G401.6 (cell line): ENCODE data around the gene FOXP3.

Experiments used
- FAIRE-seq: peaks from 2 replicates; lab custom pipeline; 2012; peaks lifted over from hg19 to GRCh38; lab: Jason Lieb, UNC

The FOXP3 gene

DNA sequence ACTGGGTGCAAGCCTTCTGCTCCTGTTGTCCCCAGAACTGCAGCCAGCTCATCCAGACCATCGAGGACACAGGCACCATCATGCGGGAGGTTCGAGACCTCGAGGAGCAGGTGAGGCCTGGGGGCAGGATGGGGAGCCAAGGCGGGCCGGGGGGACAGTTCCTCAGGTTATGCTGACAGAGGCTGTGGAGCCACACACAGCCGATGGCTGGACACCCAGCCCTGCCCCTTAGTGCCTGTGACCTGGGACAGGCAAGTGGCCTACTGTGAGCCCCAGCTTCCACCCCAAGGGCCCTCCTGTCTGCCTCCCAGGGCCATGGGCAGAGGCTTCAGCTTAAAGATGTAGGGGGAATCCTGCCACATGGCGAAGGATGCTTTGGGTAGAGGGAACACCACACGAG lies 14.9 kb downstream of the FOXP3 start:
- FAIRE-seq, result no peak

DNA sequence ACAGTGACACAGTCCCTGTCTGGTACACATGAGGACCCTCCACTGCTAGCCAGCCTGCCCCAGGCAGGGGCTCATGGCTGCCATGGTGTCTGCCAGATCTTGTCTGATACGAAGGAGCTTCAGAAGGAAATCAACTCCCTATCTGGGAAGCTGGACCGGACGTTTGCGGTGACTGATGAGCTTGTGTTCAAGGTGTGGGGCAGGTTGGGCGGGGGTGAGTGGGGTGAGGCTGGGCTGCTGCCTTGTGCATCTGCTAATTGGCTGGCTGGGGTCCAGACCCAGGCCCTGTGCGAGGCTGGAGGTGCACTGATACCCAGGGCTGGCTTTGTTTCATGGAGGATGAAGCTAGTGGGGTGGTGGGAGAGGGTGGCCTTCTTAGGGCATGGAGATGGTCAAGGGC lies 15.4 kb downstream of the FOXP3 start:
- no peak for FAIRE-seq

- no peak for FAIRE-seq
These were observed 16.3 kb downstream of the FOXP3 start for GRCh38 chrX:49247916-49248811.

DNA sequence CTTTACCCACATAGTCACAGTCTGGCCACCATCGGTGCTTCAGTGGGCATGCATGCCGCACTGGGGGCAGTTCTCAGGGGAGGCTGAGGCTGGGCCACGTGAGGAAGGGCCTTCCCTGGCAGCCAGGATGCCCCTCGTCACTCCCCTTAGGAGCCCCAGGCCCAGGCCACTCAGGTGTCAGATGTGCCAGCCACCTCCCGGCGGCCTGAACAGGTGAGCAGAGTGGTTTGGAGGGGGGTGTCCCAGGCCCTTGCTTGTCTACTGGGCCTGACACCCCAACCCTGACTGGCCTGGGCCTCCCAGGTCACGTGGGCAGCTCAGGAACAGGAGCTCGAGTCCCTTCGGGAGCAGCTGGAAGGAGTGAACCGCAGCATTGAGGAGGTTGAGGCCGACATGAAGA lies 17.2 kb downstream of the FOXP3 start:
- no peak for FAIRE-seq

- no peak for FAIRE-seq
These were observed 18.0 kb downstream of the FOXP3 start for GRCh38 chrX:49246541-49246940.

GRCh38 chrX:49244207-49244606 lies 20.3 kb downstream of the FOXP3 start:
- no peak for FAIRE-seq

GRCh38 chrX:49243166-49243565 lies 21.3 kb downstream of the FOXP3 start:
- no peak for FAIRE-seq

GRCh38 chrX:49242545-49243066 lies 21.9 kb downstream of the FOXP3 start:
- no peak for FAIRE-seq

GRCh38 chrX:49238735-49239134 lies 25.8 kb downstream of the FOXP3 start:
- no peak for FAIRE-seq

DNA sequence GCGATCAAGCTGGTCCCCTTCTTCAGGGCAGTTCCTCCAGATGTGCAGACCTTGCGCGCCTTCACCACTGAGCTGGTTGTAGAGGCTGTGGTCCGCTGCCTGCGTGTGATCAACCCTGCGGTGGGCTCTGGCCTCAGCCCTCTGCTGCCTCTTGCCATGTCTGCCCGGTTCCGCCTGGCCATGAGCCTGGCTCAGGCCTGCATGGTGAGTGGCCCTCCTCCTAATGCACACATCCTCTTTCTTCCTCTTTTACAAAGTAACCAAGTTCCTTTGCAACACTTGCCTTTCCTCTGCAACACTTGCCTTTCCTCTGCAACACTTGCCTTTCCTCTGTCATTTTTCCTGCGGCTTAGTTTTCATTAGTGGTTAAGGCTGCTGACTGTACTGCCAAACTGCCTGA lies 27.4 kb downstream of the FOXP3 start:
- FAIRE-seq, result no peak

DNA sequence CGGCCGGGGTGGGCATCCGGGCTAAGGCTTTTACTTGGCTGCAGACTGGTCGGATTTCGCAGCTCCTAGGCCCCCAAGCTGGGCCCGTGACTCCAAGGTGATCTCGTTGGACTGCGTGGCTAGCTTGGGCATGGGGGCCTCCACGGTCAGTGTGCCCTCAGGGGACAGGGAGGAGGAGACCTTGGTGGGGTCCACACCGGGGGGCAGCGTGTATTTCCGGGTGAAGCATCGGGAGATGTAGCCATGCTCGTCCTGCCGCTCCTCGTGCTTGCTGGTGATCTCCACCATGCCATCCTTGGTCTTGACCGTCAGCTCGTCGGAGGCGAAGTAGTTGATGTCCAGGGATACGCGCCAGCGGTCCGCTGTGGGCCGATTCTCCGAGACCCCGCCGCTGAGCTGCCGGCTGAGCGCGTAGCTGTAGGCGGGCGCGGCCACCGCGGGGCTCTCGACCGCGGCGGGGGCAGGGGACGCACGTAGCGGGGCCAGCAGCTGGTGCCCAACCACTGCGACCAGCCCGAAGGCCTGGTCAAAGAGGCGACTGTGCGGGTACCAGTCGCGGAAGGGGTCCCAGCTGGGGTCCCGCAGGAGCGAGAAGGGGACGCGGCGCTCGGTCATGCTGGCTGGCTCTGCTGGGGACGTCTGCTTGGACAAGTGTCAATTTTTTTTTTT lies 30.5 kb downstream of the FOXP3 start:
- no peak for FAIRE-seq

DNA sequence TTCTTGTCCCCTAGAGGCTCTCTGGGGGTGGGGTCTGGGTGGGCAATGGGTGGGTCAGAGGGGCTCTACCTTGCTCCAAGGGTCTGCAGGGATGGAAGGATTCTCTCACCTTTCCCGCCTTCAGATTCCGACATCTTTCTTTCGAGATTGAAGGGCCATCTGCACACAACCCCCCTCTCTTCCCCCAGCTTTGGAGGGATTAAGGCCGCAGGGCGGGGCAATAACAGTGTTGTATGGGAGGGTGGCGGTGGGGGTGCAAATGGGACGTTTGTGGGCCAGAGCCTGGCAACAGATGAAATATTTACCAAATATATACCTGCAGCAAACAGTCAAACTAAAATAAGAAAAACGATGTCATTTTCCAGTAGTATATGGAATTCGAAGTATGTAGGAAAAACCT lies 31.3 kb downstream of the FOXP3 start, which contains the start of gene CACNA1F:
TSS of gene CACNA1F (minus strand) at position 165 of the 400 bp plus-strand sequence. CDS start at position 134, 31 bp downstream.
- FAIRE-seq, result no peak

DNA sequence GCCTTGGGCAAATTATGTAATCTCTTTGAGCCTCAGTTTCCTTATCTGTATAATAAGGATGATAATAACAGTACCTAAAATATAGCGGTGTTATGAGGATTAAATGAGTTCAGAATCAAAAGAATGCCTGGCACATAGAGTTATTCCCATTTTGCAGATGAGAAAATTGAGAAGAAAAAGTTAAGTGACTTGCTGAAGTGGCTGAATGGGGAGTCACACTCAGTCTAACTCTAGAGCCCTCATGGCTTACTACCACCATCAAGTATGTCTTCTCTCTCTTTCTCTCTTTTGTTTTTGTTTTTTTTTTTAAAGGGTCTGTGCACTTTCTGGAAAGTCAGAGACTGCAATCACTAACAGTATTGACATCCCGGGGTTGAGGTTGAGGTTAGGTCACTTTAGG lies 32.0 kb downstream of the FOXP3 start:
- FAIRE-seq, result no peak

DNA sequence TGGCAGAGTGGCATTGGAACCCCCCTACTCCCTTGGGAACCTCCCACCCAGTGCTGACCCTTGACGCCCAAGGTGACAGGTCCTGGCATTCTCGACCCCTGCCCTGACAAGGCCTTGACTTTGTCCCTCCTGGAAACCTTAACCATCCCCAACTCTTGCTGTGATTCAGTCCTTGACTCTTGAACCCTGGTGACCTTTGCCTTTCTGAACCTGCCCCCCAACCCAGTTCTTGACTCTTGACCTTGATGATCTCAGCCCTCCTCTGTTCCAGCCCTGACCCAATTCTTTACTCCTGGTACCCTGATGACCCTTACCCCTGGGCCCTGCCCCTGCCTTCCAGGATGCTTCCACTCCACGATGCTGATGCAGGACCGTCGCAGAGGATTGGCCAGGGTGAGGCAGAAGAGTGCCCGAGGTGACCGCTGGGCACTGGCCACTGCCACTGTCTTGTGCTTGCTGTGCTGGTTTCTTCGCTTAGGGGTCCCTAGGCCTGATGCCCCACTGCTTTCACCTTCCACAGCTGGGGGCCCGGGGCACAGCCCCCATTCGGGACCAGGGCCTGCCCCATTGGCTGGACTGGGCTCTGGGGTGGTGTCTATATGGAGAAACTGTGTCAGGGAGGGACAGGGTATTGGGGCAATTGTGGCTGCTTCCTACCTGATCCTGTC lies 33.0 kb downstream of the FOXP3 start:
- no peak for FAIRE-seq

DNA sequence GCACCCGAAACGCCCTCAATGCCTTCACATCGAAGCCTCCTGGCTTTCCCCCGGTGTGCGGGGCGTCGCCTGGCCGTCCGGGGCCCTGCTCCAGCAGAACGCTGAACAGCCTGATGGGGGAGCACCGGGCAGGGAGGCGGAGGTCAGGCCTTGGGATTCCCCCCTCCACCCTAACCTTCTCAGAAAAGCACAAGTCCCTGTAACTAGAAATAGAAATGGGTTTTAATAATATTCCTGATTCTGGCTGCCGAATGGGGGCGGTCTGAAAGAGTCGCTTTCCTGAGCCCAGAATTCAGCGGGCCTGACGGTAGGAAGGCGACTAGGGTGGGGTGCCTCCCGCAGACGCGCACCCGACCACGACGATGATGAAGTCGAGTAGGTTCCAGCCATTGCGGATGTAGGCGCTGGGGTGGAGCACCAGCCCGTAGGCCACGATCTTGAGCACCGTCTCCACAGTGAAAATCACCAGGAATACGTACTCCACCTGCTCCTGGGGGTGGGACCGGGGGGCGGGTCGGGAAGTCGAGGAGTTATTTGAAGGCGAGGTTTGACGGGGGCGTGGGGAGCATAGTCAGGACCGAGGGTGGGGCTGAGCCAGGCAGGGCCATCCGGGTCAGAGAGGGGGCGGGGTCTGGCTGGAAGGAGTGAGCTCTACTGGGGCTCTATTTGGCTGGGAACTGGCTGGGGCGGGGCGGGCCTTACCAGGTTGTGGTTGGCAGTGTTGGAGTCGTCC lies 33.8 kb downstream of the FOXP3 start:
- no peak for FAIRE-seq

DNA sequence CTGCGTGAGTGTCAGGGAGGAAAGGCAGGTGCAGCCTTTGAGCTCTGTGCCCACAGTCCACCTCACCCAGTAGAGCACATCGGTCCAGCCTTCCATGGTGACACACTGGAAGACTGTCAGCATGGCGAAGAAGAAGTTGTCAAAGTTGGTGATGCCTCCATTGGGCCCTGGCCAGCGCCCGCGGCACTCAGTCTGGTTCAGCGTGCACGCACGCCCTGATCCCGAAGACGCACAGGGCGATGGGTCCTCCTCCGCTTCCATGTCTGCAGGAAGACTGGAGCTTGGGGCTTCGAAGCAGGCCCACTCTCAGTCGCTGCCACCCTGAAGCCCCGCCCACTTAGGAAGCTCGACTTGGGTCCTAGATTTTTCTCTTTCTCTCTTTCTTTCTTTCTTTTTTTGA lies 36.3 kb downstream of the FOXP3 start:
- FAIRE-seq, result no peak

- FAIRE-seq, result no peak
These were observed 36.8 kb downstream of the FOXP3 start for GRCh38 chrX:49227726-49228125.

DNA sequence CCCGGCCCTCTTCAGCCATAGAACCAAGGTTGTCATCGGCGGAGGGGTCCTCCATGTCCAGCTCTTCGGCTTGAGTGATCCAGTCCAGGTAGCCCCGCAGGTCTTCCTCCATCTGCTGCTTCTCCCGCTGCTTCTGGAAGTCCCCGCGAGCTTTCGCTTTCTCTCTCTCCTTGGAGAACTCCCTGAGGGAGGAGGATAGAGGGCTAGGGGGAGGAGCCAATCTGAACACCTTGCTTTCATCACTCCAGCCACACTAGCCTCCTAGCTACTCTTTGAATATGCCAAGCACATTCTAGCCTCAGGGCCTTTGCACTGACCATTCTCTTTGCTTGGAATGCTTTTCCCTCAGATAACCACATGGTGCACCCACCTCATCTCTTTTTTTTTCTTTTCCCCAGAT lies 37.6 kb downstream of the FOXP3 start:
- no peak for FAIRE-seq

GRCh38 chrX:49225858-49226257 lies 38.7 kb downstream of the FOXP3 start:
- no peak for FAIRE-seq

DNA sequence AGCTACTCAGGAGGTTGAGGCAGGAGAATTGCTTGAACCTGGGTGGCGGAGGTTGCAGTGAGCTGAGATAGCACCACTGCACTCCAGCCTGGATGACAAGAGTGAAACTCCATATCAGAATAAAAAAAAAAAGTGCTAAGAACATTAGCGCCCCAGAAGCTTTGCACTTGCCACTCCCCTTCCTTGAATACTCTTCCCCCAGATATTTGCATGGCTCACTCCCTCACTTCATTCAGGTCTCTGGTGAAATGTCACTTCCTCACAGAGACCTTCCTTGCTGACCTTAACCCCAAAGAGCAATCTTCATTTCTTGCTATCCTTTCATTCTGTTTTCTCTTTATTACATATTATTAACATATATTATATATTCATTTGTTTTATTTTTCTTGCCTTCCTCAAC lies 42.6 kb downstream of the FOXP3 start:
- no peak for FAIRE-seq

GRCh38 chrX:49220100-49220499 lies 44.4 kb downstream of the FOXP3 start:
- FAIRE-seq, result no peak

DNA sequence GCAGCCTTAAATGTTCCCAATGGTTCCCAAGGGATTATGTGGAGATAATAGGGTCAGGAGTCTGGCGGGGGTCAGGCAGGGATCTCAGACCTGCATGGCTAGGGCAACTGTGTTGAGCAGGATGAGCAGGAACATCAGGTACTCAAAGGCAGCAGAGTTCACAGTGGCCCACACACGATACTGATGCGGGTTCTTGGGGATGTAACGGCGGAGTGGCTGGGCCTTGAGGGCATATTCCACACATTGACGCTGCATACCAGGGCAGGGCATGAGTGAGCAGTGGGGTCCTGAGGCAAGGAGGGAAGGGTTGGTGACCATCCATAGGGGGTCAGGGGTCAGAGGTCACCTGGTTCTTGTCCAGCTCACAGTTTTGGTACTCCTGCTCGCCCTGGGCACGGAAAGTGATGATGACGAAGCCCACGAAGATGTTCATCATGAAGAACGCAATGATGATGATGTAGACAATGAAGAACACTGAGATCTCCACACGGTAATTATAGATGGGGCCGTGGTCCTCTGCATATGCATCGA lies 49.4 kb downstream of the FOXP3 start:
- no peak for FAIRE-seq
